GM21390 (cell line): ENCODE results near the gene ACCSL.

Experiments
- ATAC-seq: cut with Tn5 transposase; IDR thresholded peaks from one replicate; pipeline ENCODE4 v1.9.1; 2021; ENCODE audit not compliant: unreplicated experiment

The ACCSL gene

DNA sequence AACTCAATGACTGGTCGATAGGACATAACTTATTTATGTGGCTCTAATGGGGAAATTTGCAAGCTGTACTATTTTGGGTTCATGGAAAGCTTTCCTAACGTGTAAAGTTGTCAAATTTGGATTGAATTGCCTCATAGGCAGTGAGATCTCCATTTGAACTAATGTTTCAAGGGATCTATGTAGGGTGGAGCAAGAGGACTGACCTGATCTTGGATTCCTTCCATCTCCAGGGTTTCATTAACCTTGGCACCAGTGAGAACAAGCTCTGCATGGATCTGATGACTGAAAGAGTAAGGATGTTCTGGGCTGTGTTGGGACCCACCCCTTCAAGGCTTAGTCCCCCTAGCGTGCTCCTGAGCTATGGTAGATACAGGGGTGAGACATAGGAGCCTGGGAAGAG lies 2.1 kb downstream of the ACCSL start:
- no peak for ATAC-seq

DNA sequence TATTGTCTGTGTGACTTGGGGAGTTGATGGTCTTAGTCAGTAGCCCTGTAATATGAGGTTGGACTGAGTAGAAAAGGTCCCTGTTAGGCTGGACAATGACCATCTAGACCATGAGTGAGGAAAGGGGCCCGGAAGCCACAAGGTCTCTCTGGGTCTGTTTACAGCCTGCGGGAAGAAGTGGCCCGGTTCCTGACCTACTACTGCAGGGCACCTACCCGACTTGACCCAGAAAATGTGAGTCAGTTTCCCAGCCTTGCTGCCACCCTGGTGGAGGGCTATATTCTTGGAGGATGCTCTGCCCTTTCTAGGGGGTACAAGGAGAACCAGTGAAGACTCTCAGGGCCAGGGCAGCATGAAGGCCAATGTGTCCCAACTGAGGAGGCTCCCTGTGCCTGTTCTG lies 3.4 kb downstream of the ACCSL start:
- ATAC-seq: no peak

DNA sequence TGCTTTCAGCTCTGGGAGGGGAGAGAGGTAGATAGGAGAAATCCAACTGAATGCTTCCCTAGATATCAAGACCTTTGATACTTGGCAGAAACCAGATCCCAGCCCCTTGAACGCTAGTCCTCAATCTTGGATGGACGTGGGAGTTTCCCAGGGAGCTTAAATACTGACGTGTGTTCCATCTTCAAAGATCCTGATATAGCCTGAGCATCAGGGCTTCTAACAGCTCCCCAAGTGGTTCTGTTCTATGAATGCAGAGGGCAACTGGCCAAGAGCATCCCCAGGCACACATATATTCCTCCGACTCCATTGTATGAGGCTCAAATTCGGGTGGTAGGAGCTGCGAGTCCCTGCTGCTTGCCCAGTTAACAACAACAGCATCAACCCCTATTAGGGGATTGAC lies 9.6 kb downstream of the ACCSL start:
- ATAC-seq: no peak

DNA sequence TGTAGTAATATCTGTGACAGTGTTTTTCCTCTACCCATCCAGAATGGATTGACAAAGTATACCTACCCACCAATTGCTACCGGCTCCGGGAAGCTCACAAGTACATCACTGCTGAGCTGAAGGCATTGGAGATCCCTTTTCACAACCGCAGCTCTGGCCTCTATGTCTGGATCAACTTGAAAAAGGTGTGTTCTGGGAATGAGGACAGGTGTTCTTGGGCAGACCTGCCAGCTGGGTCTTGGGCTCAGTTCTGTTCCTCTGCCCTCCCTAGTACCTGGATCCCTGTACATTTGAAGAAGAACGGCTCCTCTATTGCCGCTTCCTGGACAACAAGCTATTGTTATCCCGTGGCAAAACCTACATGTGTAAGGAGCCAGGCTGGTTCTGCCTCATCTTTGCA lies 10.5 kb downstream of the ACCSL start:
- ATAC-seq: no peak

DNA sequence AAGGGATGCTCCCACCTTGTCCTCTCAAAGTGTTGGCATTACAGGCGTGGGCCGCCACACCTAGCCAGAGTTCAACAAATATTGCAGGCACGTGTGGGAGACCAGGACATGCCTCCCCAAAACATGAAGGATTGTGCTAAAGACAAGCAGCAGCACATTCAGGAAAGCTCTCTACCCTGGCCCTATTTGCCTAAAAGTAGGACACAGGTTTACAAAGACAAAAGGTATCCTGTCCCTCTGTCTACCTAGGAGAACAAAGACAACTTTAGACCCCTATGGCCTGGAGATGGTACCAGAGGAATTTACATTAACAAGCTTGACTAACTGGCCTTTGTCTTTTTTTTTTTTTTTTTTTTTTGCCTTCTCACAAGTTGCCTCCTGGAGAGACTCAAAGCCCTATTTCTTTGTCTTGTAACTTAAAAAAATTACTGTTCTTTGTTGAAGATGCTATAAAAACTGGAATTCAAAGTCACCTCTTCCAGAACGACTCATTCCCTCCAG lies 17.4 kb downstream of the ACCSL start:
- ATAC-seq: no peak

DNA sequence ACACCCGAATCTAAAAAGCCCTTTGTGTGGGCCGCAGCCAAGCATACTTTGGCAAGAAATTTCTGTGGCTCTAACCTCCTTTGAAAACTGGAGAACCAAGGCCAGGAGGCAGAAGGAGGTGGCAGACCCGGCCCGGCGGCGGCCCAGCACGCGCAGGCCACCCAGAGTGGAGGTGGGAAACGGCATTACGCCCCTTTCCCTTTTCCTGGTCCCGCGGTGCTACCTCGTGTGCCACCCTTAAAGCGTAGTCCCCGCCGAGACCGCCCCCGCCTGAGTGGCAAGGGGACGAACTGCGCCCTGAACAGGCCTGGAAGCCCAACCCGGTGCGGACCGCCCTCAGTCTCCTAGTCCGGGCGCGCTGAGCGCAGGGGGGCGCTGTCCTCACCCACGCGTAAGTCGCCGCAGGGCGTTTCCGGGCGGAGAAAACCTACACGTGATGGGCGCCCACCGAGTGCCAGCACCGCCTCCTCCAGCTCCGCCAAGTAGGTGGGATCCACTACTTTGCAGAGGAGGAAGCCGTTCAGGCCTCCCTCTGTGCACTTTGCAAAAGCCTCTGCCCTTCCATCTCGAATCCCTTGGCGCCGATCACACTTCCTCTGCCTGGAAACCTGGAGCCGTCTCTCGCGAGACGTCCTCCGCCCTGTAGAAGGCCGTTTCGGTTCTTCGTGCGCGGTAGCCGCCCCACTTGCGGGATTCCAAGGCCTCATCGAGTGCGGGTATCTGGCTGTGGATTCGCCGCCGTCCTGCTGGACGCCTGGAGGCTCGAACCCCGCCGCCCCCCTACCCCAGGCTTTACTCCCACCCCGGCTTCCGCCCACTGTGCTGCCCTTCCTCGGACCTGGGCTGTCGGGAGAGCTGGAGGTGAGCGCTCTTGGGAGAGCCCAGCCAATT lies 18.3 kb downstream of the ACCSL start, which contains the start of gene ACCS:
TSS of gene ACCS (plus strand) at position 430 of the 891 bp plus-strand sequence. CDS start 1,358 bp downstream, outside the sequence.
- peak; percentile 98 for ATAC-seq

DNA sequence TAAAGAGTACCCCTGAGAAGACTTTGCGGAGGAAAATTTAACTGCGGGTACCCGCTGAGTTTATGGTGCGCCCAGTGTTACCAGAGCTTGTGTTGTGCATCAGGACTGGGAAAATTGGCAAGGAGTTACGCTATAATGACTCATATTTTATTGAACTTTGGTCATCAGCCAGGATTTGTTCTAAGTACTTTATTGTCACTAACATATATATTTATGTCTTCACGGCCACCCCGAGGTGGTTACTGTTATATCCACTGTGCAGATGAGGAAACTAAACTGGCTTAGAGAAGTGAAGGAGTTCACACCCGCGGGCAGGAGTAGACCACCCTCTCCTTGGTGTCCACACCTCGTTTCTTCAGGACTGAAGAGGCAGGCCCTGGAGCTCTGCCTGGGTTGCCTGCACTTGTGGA lies 19.0 kb downstream of the ACCSL start:
- no peak for ATAC-seq

DNA sequence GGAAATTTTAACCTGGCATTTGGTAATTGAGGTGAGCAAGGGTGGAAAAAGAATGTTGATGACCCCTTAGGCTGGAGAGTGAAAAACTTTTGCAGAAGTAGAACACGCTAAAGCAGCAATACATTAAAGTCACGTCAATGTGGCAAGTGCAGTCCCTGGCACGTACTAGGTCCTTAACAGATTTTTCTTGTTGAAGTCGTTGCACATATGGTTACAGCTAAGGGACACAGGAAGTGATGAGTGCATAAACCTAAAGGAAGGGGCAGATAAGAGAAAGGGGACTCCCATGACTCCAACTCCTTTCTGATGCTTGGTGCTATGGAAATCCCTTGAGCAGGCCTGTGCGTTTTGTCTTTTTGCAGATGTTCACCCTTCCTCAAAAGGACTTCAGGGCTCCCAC lies 19.5 kb downstream of the ACCSL start:
- no peak for ATAC-seq

DNA sequence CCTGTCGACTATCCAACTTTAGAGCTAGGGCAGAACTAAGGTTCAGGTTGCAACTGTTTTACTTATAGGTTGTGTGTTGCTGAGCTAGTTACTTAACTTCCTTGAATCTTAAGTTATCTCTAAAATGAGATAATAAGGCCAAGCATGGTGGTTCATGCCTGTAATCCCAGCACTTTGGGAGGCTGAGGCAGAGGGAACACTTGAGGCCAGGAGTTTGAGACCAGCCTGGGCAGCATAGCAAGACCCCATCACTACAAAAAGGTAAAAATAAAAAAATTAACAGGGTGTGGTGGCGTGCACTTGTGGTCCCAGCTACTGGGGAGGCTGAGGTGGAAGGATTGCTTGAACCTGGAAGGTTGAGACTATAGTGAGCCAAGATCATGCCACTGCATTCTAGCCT lies 20.4 kb downstream of the ACCSL start:
- no peak for ATAC-seq

DNA sequence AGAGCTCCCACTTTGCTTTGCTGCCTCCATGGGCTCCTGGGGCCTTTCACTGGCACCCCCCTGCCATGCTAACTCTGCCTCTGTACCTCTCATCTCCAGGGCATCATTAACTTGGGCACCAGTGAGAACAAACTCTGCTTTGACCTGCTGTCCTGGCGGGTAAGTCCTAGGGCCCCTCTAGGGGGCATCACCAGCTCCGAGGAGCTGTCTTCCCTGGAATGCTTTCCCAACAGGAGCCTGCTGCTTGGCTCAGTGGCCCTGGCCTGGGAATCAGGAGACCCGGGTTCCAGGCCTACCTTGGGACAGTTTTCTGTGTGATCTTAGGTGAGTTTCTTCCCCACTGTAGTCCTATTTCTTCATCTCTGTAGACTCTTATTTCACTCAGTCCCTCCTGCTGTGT lies 23.4 kb downstream of the ACCSL start:
- no peak for ATAC-seq

DNA sequence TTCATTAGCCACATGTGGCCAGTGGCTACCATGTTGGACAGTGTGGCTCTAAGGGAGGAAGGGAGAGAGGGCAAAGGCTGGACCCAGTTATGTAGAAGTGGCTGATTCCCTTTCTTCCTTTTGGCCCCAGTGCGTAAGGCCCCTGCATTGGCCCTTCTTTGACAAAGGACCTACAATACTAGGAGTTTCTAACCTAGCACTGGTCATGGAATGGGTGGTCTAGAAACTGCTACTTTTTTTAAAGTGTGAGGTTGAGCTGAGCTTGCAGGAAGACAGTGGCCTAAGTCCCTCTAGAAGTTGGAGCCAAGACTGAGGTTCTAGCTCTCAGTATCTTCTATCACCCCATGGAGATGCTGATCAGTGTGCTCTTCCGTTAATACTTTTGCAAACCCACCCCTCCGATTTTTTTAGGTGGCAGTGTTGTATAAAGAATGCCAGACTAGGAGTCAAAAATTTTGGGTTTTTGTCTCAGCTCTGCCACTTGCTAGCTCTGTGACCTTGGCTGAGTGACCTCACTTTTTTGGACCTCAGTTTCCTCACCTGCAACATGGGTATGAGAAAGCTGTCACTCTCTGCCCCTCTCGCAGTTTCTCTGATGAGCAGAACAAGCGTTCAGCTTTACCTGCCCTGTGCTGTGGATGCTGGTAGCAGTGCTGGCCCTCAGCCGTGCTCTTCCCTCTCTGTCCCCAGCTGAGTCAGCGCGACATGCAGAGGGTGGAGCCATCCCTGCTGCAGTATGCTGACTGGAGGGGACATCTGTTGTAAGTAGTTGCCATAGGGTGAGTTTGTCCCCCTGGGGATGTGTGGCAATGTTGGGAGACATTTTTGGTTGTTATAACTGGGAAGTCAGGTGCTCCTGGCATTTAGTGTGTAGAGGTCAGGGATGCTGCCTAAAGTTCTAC lies 25.2 kb downstream of the ACCSL start:
- no peak for ATAC-seq

DNA sequence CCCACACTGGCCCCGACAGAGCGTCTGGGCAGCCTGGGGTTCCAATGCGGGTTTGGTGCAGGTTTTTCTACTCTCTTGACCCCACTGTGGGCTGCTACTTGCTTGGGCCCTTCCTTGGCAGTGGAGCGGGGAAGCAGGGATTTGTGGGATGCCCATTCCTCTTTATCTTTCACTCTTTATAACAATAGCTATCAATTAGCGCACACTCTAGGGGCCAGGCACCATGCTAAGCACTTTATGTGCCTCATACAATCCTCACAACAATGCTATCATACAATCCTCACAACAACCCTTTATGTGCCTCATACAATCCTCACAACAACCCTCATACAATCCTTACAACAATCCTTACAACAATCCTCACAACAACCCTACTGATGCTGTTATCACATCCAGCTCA lies 31.0 kb downstream of the ACCSL start:
- no peak for ATAC-seq

DNA sequence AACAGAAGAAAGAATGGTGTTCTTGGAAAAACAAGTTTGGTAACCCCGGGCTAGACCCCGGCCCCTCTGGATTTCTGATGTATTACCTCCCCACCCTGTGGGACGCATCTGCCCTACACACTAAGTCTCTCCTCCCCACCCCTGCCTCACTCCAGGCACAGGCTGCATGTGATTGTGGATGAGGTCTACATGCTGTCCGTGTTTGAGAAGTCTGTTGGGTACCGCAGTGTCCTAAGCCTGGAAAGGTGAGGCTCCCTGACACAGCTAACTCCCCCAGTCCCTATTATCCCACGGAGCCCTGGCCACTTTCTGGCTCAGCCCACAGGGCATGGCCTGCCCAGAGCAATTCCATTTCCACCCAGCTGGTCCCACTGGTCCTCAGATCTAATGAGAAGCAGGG lies 31.6 kb downstream of the ACCSL start:
- no peak for ATAC-seq

DNA sequence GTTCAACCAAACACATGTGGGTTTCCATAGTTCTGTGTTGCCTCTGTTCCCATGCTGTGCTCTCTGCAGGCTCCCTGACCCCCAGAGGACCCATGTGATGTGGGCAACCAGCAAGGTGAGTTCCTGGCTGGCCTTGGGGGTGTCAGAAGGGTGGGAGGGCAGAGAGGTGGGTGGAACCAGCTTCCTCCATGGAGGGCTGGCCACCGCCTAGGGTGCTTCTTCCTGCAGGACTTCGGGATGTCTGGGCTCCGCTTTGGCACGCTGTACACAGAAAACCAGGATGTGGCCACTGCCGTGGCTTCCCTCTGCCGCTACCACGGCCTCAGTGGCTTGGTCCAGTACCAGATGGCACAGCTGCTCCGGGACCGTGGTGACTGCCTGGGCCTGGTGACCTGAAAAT lies 33.2 kb downstream of the ACCSL start:
- no peak for ATAC-seq

DNA sequence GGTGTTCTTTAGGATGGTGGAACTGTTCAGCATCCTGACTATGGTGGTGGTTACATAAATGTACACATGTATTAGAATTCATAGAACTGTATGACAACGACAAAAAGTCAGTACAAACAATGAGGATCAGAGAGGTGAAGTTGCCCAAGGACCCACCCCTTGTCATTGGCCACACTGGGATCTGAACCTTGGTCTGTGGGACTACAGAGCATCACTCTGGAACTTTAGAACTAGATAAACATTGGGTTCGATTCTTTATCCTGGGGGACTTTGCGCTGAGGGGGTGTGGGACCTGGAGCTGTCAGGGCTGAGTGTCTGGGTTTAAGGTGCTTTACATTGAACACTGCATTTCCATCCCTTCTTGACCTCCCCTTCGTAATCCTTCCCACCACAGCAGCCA lies 34.9 kb downstream of the ACCSL start:
- ATAC-seq: no peak

DNA sequence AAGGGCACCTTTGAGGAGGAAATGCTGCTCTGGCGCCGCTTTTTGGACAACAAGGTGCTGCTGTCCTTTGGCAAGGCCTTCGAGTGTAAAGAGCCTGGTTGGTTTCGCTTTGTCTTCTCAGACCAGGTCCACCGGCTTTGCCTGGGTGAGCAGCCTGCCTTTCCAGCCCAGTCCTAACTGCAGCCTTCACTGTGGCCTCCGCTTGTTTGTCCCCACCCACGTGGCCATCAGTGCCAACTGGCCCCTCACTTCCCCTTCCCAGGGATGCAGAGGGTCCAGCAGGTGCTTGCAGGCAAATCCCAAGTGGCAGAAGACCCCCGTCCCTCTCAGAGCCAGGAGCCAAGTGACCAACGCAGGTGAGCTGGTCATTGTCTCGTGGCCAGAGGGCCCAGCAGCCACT lies 35.7 kb downstream of the ACCSL start:
- no peak for ATAC-seq

DNA sequence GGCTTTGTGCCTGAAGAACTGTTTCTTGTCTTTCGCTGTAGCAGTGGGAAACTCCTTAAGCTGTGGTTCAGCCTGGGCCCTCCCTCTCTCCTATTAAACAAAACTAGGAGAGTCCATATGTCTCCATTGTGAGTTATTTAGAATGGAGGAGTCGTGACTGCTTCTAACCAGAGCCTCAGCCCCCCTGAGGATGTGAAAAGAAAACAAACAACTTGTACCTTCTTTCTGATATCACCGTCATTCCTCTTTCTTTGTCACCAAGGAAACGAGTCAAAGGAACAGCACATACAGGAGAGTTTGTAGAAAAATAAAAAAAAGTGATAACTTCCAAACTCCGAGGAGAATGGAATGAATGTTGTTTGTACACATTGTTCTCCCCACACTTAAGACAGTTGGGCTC lies 36.1 kb downstream of the ACCSL start:
- no peak for ATAC-seq

DNA sequence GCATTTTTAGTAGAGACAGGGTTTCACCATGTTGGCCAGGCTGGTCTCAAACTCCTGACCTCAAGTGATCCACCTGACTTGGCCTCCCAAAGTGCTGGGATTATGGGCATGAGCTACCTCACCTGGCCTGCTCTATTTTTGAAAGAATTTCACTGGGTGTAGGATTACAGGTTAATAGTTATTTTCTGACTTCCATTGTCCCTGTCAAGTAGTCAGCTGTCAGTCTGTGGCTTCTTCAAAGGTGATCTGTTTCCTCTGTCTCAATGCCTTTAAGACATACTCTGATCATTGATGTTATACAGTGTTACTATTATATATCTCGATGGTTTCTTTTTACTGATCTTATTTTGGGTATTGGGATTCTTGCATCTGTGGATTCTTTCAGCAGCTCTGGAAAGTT lies 37.5 kb downstream of the ACCSL start:
- ATAC-seq: no peak

DNA sequence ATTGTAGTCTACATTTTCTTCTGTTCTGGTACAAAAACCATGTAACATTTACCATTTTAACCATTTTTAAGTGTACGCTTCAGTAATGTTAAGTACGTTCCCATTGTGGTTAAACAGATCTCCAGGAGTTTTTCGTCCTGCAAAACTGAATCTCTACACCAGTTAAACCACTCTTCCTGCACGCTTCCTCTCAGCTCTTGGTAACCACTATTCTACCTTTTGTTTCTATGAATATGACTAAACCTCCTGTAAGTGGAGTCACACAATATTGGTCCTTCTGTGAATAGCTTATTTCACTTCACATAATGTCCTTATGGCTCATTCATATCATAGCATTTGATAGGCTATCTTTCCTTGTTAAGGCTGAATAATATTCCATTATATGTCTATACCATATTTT lies 40.6 kb downstream of the ACCSL start:
- no peak for ATAC-seq

DNA sequence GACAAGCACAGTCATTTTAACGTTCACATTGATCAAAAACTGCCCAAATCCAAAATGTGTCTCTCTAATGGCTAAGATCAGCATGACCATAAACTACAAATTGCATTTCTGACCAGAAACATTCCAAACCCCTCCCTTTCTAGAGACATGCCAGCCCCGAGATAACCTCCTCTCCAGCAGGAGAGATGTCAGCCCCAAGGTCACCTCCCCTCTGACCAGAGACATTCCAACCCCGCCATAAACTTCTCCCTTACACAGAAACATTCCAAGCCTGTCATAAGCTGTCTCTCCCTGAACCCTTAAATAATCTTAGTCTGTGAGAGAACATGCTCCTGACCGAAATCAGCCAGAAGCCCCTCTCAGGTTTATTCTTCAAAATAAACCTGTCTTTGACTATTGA lies 41.1 kb downstream of the ACCSL start:
- ATAC-seq: no peak

DNA sequence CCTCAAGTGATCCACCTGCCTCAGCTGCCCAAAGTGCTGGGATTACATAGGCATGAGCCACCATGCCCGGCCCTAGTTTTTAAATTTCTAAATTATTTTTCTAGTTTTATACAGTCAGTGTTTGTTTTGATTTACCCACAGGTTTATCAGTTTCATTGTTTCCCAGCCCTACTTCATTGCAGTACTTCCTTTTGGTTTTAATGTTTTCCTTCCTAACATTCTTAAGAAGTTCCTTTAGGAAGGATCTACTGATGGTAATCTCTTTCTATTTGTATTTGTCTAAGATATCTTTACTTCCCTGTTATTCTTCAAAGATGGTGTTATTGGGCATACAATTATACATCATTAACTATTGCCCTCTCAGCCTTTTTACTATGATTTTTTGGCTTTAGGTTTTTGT lies 42.8 kb downstream of the ACCSL start:
- ATAC-seq: no peak
